HL-60 (cell line): Measurements from ENCODE around the gene CSNK1D.
A peak's percentile ranks its signal among the peaks of the same experiment; 100 is the strongest.

Experiments
- DNase-seq, 2 experiments: peaks; one replicate each; pipeline ENCODE4 v3.0.0-alpha.2; 2010 to 2020; ENCODE audit warnings: low read depth in 1 of 2, low spot score in 1 of 2
- H3K27ac ChIP-seq: fragments of 250-450 bp; sonication (Bioruptor Pico); replicated peaks from 2 replicates; pipeline ENCODE4 v1.5.1; 2020; ENCODE audit warnings: mild to moderate bottlenecking, moderate library complexity
- H3K27me3 ChIP-seq: fragments of 250-450 bp; sonication (Bioruptor Pico); 2 replicates; pipeline ENCODE4 v1.5.1; 2021; ENCODE audit warnings: mild to moderate bottlenecking, moderate library complexity; ENCODE audit not compliant: insufficient read depth, poor library complexity, severe bottlenecking
- H3K4me3 ChIP-seq: replicated peaks from 2 replicates; pipeline ENCODE4 v1.5.1; 2011; ENCODE audit warnings: mild to moderate bottlenecking, control low read depth, low read length; ENCODE audit not compliant: insufficient read depth
- GABPA ChIP-seq: IDR thresholded peaks from 2 replicates; pipeline ENCODE4 v1.6.1; 2012; ENCODE audit warnings: low read depth
- POLR2AphosphoS5 ChIP-seq: IDR thresholded peaks from 2 replicates; pipeline ENCODE4 v1.6.1; 2012; ENCODE audit warnings: low read depth
- SPI1 ChIP-seq: IDR thresholded peaks from 2 replicates; pipeline ENCODE4 v1.6.1; 2012; ENCODE audit warnings: low read depth, mild to moderate bottlenecking, borderline replicate concordance
- TF ChIP-seq, protein P1 (sequence below): IDR thresholded peaks from 2 replicates; pipeline ENCODE4 v1.6.1; 2012; ENCODE audit warnings: low read depth; ENCODE audit not compliant: insufficient replicate concordance
- TF ChIP-seq, protein P2 (sequence below): IDR thresholded peaks from one replicate; pipeline ENCODE4 v1.5.1; 2011; ENCODE audit warnings: low read length, control low read depth, inconsistent platforms; ENCODE audit not compliant: insufficient read depth

The CSNK1D gene

GRCh38 chr17:82218349-82219075 is 55.0 kb downstream of the CSNK1D start:
- no peak for DNase-seq
- Histone ChIP-seq H3K4me3 (no peak overlapping the region), H3K27ac (peak overlapping the region; percentile 44), H3K27me3 (no peaks in the 10 kb centered on the region)
- TF ChIP-seq GABPA (no peak), POLR2AphosphoS5 (no peak), SPI1 (no peak)
- TF ChIP-seq, protein P1, sequence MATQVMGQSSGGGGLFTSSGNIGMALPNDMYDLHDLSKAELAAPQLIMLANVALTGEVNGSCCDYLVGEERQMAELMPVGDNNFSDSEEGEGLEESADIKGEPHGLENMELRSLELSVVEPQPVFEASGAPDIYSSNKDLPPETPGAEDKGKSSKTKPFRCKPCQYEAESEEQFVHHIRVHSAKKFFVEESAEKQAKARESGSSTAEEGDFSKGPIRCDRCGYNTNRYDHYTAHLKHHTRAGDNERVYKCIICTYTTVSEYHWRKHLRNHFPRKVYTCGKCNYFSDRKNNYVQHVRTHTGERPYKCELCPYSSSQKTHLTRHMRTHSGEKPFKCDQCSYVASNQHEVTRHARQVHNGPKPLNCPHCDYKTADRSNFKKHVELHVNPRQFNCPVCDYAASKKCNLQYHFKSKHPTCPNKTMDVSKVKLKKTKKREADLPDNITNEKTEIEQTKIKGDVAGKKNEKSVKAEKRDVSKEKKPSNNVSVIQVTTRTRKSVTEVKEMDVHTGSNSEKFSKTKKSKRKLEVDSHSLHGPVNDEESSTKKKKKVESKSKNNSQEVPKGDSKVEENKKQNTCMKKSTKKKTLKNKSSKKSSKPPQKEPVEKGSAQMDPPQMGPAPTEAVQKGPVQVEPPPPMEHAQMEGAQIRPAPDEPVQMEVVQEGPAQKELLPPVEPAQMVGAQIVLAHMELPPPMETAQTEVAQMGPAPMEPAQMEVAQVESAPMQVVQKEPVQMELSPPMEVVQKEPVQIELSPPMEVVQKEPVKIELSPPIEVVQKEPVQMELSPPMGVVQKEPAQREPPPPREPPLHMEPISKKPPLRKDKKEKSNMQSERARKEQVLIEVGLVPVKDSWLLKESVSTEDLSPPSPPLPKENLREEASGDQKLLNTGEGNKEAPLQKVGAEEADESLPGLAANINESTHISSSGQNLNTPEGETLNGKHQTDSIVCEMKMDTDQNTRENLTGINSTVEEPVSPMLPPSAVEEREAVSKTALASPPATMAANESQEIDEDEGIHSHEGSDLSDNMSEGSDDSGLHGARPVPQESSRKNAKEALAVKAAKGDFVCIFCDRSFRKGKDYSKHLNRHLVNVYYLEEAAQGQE = no peak
- TF ChIP-seq, protein P2, sequence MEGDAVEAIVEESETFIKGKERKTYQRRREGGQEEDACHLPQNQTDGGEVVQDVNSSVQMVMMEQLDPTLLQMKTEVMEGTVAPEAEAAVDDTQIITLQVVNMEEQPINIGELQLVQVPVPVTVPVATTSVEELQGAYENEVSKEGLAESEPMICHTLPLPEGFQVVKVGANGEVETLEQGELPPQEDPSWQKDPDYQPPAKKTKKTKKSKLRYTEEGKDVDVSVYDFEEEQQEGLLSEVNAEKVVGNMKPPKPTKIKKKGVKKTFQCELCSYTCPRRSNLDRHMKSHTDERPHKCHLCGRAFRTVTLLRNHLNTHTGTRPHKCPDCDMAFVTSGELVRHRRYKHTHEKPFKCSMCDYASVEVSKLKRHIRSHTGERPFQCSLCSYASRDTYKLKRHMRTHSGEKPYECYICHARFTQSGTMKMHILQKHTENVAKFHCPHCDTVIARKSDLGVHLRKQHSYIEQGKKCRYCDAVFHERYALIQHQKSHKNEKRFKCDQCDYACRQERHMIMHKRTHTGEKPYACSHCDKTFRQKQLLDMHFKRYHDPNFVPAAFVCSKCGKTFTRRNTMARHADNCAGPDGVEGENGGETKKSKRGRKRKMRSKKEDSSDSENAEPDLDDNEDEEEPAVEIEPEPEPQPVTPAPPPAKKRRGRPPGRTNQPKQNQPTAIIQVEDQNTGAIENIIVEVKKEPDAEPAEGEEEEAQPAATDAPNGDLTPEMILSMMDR = no peak

DNA sequence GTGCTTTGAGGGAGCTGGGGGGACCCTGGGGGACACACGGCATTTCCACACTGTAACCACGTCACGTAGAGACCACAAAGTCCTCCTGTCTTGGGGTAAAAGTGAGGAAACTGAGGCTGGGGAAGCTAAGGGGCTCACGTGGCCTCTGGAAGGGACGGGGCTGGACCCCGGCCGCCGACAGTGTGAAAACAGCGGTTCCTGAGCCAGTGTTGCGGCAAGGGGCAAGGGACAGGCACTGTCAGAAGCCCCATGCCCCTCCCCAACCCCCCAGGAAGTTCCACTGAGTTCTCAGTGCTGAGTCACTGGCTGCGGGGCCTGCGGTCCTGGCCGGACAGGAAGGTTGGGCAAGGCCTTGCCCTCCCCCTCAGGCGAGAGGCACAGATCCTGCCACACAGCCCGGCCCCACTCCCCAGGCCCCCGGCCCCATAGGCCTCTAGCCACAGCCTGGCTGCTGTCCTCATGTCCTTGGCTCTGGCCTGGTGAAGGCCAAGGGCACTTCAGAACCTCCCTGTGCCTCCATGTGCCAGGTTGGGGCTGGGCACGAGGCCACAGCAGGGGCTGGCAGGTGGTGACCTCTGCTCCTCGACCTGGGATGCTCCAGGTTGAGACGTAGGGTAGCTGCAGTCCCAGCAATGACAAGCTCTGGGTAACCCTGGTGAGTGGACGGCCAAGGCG is 55.8 kb downstream of the CSNK1D start:
- H3K27ac ChIP-seq = peak overlapping the region; percentile 97

DNA sequence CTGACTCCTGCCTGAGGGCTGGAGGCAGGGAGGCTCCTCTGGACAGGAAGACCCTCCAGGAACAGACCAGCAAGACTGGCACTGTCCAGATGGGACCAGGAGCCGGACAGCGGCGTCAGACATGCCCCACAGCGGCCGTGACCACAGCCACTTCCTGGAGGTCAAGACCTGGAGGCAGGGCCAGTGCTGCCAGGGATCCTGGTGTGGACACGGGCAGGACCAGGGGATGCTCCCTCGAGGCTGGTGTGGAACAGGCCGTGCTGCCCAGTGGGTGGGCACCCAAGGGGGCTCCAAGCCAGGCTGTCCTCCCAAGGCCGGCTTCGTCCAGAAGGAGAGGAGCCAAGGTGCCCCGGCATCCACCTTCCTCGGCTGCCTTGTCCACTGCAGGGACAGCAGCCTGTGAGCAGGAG is 56.4 kb downstream of the CSNK1D start:
- TF ChIP-seq POLR2AphosphoS5 (no peak), GABPA (no peak), SPI1 (no peak)
- TF ChIP-seq, protein P1 = no peak
- TF ChIP-seq, protein P2 = no peak
- DNase-seq = no peak
- Histone ChIP-seq H3K27me3 (no peaks in the 10 kb centered on the region), H3K27ac (peak overlapping the region; percentile 97), H3K4me3 (no peak overlapping the region; the same call in 1 of the 2 replicates)

More for the DNA sequence above, 55.8 kb downstream of the CSNK1D start:
- Histone ChIP-seq H3K4me3 (no peak overlapping the region; the same call in 1 of the 2 replicates), H3K27me3 (no peaks in the 10 kb centered on the region)
- no peak for TF ChIP-seq GABPA
- TF ChIP-seq, protein P2 = no peak
- TF ChIP-seq, protein P1 = no peak
- no peak; the same call in 1 of the 2 replicates for TF ChIP-seq POLR2AphosphoS5
- no peak for TF ChIP-seq SPI1
- DNase-seq = peak; percentile 90 to 94
